Prostate gland (tissue), 2 donors: Measurements from ENCODE around the gene CEP43. TPM values are rescaled to one million over a fixed set of nuclear protein-coding genes. Genes with fewer than 3 reads are reported as not detected.

Experiments
- DNase-seq: peaks from one replicate; pipeline ENCODE4 v3.0.0-alpha.2; 2019; ENCODE audit warnings: low spot score
- H3K27ac ChIP-seq, 2 donors: fragments of 200-600 bp; sonication (generic); 2 replicates each; pipeline ENCODE4 v1.5.1; 2017 to 2019
- H3K27me3 ChIP-seq: fragments of 200-600 bp; sonication (generic); replicated peaks from 2 replicates; pipeline ENCODE4 v1.5.1; 2019; ENCODE audit not compliant: insufficient read depth
- H3K36me3 ChIP-seq, 2 donors: fragments of 200-600 bp; sonication (generic); 1 replicate in 1 of 2; 2 replicates in 1 of 2; pipeline versions ENCODE4 v1.5.1 to v1.8.1; 2017 to 2019
- H3K4me1 ChIP-seq: fragments of 200-600 bp; sonication (generic); replicated peaks from 2 replicates; pipeline ENCODE4 v1.5.1; 2019
- H3K4me3 ChIP-seq, 2 donors: fragments of 200-600 bp; sonication (generic); 2 replicates each; pipeline ENCODE4 v1.5.1; 2017 to 2019
- H3K9me3 ChIP-seq: fragments of 200-600 bp; sonication (generic); 2 replicates; pipeline ENCODE4 v1.5.1; 2017
- CTCF ChIP-seq, 4 experiments: fragments of 200-600 bp in 2 of 4; fragments of 450-650 bp in 2 of 4; sonication (generic) in 2 of 4; IDR thresholded peaks; 1 replicate in 3 of 4; 2 replicates in 1 of 4; pipeline ENCODE4 v1.5.1; 2016 to 2019; ENCODE audit warnings: antibody characterized with exemption in 4 of 4, mild to moderate bottlenecking in 2 of 4, moderate library complexity in 2 of 4
- POLR2A ChIP-seq: fragments of 450-650 bp; IDR thresholded peaks from one replicate; pipeline ENCODE4 v1.6.1; 2016; ENCODE audit warnings: antibody characterized with exemption, mild to moderate bottlenecking
- POLR2AphosphoS5 ChIP-seq: sonication (generic); formaldehyde crosslinking; IDR thresholded peaks from one replicate; pipeline ENCODE4 v1.6.1; 2017; ENCODE audit warnings: antibody characterized with exemption
- WGBS: methylation state at CpG from one replicate; pipeline ENCODE4 v1.1.5; 2018; 5-methylcytosine and 5-hydroxymethylcytosine counted together
- intact Hi-C: fragments of 100-400 bp; cut with DNase I; formaldehyde crosslinking; loops from one replicate; pipeline ENCODE4 v1.14.2; 2022
- total RNA-seq, 2 donors: library from RNA; depleted of rRNA; stranded (reverse); fragments of >200 nt; gene quantifications; one replicate each; pipeline ENCODE4 v1.1.0, GENCODE V29; 2016

CEP43 gene
- total RNA-seq, 2 donors from 2014 or later: 13.3 to 25.7 TPM

- Histone ChIP-seq H3K4me1 (no peaks in the 10 kb centered on the region), H3K27ac (no peak overlapping the region), H3K9me3 (no peaks in the 10 kb centered on the region), H3K36me3 (peaks cover 0 to 4% of the 10 kb centered on the region in 2 donors), H3K4me3 (no peak overlapping the region), H3K27me3 (no peaks in the 10 kb centered on the region)
- DNase-seq: no peak
- no peak for TF ChIP-seq POLR2A
- TF ChIP-seq CTCF (IDR thresholded peaks at IDR 0.05): no peak
- no peak for TF ChIP-seq POLR2AphosphoS5
- WGBS: 94% methylated on average over 1 of the region's 1 CpG
- intact Hi-C loops: no loop called here
These were observed 13.9 kb downstream of the CEP43 start for GRCh38 chr6:167013067-167013466.

- DNase-seq: no peak
- no peak overlapping the region for H3K4me3 ChIP-seq
- H3K4me1 ChIP-seq: no peaks in the 10 kb centered on the region
- no peaks in the 10 kb centered on the region for H3K9me3 ChIP-seq
- TF ChIP-seq POLR2A: no peak
- TF ChIP-seq POLR2AphosphoS5: no peak
- TF ChIP-seq CTCF (IDR thresholded peaks at IDR 0.05): no peak
- intact Hi-C loops: no loop called here
- 97% methylated on average over 4 of the region's 4 CpGs for WGBS
- peaks cover 0 to 4% of the 10 kb centered on the region in 2 donors for H3K36me3 ChIP-seq
- no peaks in the 10 kb centered on the region for H3K27me3 ChIP-seq
- H3K27ac ChIP-seq: no peak overlapping the region
These were observed 14.7 kb downstream of the CEP43 start for GRCh38 chr6:167013946-167014345.

GRCh38 chr6:167015302-167015701, 16.1 kb downstream of the CEP43 start:
- Histone ChIP-seq H3K27me3 (no peaks in the 10 kb centered on the region), H3K4me1 (no peaks in the 10 kb centered on the region), H3K4me3 (no peak overlapping the region), H3K9me3 (no peaks in the 10 kb centered on the region), H3K27ac (no peak overlapping the region), H3K36me3 (peaks cover 0 to 4% of the 10 kb centered on the region in 2 donors)
- 93% methylated on average over 9 of the region's 9 CpGs for WGBS
- TF ChIP-seq CTCF (IDR thresholded peaks at IDR 0.05) (no peak), POLR2A (no peak), POLR2AphosphoS5 (no peak)
- intact Hi-C loops: no loop called here
- no peak for DNase-seq

- intact Hi-C loops: no loop called here
- Histone ChIP-seq H3K9me3 (no peaks in the 10 kb centered on the region), H3K27me3 (no peaks in the 10 kb centered on the region), H3K4me1 (no peaks in the 10 kb centered on the region), H3K4me3 (no peak overlapping the region), H3K27ac (no peak overlapping the region), H3K36me3 (no peaks in the 10 kb centered on the region)
- TF ChIP-seq POLR2AphosphoS5: no peak
- no peak for TF ChIP-seq CTCF (IDR thresholded peaks at IDR 0.05)
- no peak for TF ChIP-seq POLR2A
- WGBS: 98% methylated on average over 3 of the region's 3 CpGs
- DNase-seq: no peak
These were observed 21.0 kb downstream of the CEP43 start for GRCh38 chr6:167020206-167020605.

- no peaks in the 10 kb centered on the region for H3K4me1 ChIP-seq
- H3K36me3 ChIP-seq: no peaks in the 10 kb centered on the region
- intact Hi-C loops: no loop called here
- TF ChIP-seq POLR2AphosphoS5 (no peak), POLR2A (no peak), CTCF (IDR thresholded peaks at IDR 0.05) (no peak)
- no peaks in the 10 kb centered on the region for H3K9me3 ChIP-seq
- DNase-seq: no peak
- no peaks in the 10 kb centered on the region for H3K27me3 ChIP-seq
- no peak overlapping the region for H3K27ac ChIP-seq
- no peak overlapping the region for H3K4me3 ChIP-seq
- 92% methylated on average over 3 of the region's 3 CpGs for WGBS
These were observed 28.1 kb downstream of the CEP43 start for GRCh38 chr6:167027308-167027707.
